ENCODE results near the gene GLT1D1.

GLT1D1 gene

GRCh38 chr12:128856035-128856790, 2.9 kb downstream of the GLT1D1 start:
- no peak for DNase-seq (ENCODE audit: low spot score)

- no peak for DNase-seq (ENCODE audit: low spot score)
These were observed 3.5 kb downstream of the GLT1D1 start for GRCh38 chr12:128856791-128857078.

- DNase-seq (ENCODE audit: low spot score): no peak
These were observed 4.0 kb downstream of the GLT1D1 start for GRCh38 chr12:128857133-128857763.

GRCh38 chr12:128859311-128859710, 6.0 kb downstream of the GLT1D1 start:
- DNase-seq (ENCODE audit: low spot score): no peak

GRCh38 chr12:128861226-128862016, 8.1 kb downstream of the GLT1D1 start:
- no peak for DNase-seq (ENCODE audit: low spot score)

GRCh38 chr12:128863957-128864356, 10.7 kb downstream of the GLT1D1 start:
- no peak for DNase-seq (ENCODE audit: low spot score)

GRCh38 chr12:128864516-128865186, 11.4 kb downstream of the GLT1D1 start:
- DNase-seq (ENCODE audit: low spot score): no peak

- no peak for DNase-seq (ENCODE audit: low spot score)
These were observed 14.2 kb downstream of the GLT1D1 start for GRCh38 chr12:128867466-128867865.

- no peak for DNase-seq (ENCODE audit: low spot score)
These were observed 18.2 kb downstream of the GLT1D1 start for GRCh38 chr12:128871516-128871892.

GRCh38 chr12:128872303-128872702, 19.0 kb downstream of the GLT1D1 start:
- no peak for DNase-seq (ENCODE audit: low spot score)

GRCh38 chr12:128876559-128876958, 23.3 kb downstream of the GLT1D1 start:
- DNase-seq (ENCODE audit: low spot score): no peak

- DNase-seq (ENCODE audit: low spot score): no peak
These were observed 26.9 kb downstream of the GLT1D1 start for GRCh38 chr12:128879898-128880764.

GRCh38 chr12:128891856-128892255, 38.6 kb downstream of the GLT1D1 start:
- no peak for DNase-seq (ENCODE audit: low spot score)

- DNase-seq (ENCODE audit: low spot score): no peak
These were observed 50.0 kb downstream of the GLT1D1 start for GRCh38 chr12:128903236-128903635.

- no peak for DNase-seq (ENCODE audit: low spot score)
These were observed 51.8 kb downstream of the GLT1D1 start for GRCh38 chr12:128905003-128905544.

GRCh38 chr12:128906485-128907137, 53.3 kb downstream of the GLT1D1 start:
- DNase-seq (ENCODE audit: low spot score): no peak

- no peak for DNase-seq (ENCODE audit: low spot score)
These were observed 55.0 kb downstream of the GLT1D1 start for GRCh38 chr12:128908254-128908653.

- no peak for DNase-seq (ENCODE audit: low spot score)
These were observed 56.4 kb downstream of the GLT1D1 start for GRCh38 chr12:128909653-128910052.

- no peak for DNase-seq (ENCODE audit: low spot score)
These were observed 57.4 kb downstream of the GLT1D1 start for GRCh38 chr12:128910629-128911028.

GRCh38 chr12:128911861-128912260, 58.6 kb downstream of the GLT1D1 start:
- no peak for DNase-seq (ENCODE audit: low spot score)
